ENCODE results near the gene ABLIM1.

The ABLIM1 gene

DNA sequence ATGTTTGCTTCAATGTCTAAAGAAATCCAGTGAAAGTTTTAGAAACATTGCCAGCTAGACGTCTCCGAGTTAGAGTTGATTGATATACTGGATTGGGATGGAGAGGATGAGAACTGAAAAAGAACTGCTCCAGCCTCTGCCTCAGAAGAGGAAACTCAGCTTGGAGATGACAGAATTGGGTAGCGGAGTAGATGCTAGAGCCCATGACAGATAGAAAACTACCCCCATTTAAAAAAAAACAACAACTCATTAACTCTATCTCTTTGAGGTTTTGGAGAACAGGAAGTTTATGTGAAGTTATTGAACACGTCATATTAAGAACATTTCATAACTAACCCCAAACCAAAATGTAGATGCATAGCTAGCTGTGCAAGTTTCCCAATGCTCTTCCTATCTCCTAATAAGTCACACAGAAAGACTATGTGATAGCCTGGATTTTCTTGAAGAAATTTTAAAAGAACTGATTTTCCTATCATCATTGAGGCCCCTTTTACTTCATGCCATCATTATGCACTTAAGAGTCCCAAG is 225.4 kb downstream of the ABLIM1 start:
- Mint-ChIP-seq H3K4me1 (ENCODE audit: low read depth) (peaks cover 3% of the 10 kb centered on the region), H3K4me3 (no peak overlapping the region), H3K36me3 (peaks cover 18% of the 10 kb centered on the region), H3K27me3 (no peaks in the 10 kb centered on the region), H3K9me3 (ENCODE audit: low read depth) (no peaks in the 10 kb centered on the region), H3K27ac (peak overlapping the region; percentile 28)

DNA sequence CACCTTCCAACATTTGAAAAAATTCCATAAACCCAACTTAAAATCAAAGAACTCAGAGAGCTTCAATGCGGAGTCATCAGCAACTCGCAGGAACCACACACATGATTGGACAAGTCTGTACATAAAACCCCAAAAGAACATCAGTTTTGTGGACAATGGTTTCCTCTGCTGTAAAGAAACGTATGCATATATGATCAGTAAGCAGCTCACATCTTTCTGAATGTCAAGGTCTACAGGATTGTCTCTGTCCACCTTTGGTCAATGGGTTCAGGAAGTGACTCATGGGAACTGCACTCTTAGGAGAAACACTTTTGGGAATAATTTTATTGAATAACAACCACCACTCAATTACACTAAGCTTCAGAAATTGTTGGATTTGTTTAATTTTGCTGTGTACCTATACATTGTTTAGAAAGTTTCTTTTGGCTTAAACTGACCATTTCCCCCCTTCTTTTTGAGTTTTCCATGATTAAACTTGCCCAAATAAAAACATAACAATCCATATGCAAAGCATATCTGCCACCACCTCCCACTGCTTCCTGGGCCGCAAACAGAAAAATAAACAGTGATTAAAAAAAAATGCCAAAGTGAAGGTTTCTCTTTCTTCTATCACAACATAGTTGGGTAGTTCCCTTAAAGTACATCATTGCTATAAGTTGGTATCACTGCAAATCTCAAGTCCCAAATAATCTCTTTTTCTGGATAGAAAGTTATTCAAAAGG is 226.5 kb downstream of the ABLIM1 start:
- H3K9me3 Mint-ChIP-seq (ENCODE audit: low read depth) = no peaks in the 10 kb centered on the region
- peak overlapping the region; percentile 30 for H3K27ac Mint-ChIP-seq
- H3K4me1 Mint-ChIP-seq (ENCODE audit: low read depth) = peaks cover 3% of the 10 kb centered on the region
- peaks cover 17% of the 10 kb centered on the region for H3K36me3 Mint-ChIP-seq
- no peak overlapping the region for H3K4me3 Mint-ChIP-seq
- H3K27me3 Mint-ChIP-seq = no peaks in the 10 kb centered on the region

DNA sequence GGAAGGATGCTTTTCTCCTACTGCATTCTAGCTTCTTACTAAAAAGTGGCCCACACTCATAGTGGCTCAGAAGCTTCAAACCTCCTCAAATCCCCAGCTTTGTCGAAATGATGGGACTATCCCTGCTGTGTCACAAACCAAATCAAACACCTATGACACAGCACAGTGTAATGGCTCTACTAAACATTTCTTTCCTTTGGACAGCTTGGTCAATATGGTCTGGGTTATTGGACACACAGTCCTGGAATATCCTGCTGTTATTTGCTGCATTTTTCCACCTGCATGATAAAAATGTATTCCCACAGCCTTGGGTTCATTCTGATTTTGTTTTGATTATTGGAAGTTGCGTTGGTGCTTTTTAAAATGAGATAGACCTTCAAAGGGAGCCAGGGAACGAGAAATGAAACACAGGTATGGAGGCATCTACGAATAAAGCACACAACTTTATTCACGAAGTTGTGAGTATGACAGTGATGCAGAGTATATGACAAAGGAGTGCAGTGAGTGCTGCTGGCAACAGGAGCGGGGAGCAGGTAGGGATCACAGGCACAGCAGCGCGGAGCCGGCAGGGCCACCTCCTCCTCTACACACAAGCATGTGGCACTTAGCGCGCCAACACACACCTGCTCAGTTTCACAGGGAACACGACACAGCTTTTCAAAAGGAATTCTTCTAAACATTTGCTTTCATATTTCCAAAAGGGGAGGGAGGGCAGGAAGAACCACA is 227.2 kb downstream of the ABLIM1 start:
- H3K27me3 Mint-ChIP-seq = no peaks in the 10 kb centered on the region
- H3K4me3 Mint-ChIP-seq = no peak overlapping the region
- peaks cover 3% of the 10 kb centered on the region for H3K4me1 Mint-ChIP-seq (ENCODE audit: low read depth)
- peak overlapping the region; percentile 23 for H3K27ac Mint-ChIP-seq
- no peaks in the 10 kb centered on the region for H3K9me3 Mint-ChIP-seq (ENCODE audit: low read depth)
- H3K36me3 Mint-ChIP-seq = peaks cover 17% of the 10 kb centered on the region

DNA sequence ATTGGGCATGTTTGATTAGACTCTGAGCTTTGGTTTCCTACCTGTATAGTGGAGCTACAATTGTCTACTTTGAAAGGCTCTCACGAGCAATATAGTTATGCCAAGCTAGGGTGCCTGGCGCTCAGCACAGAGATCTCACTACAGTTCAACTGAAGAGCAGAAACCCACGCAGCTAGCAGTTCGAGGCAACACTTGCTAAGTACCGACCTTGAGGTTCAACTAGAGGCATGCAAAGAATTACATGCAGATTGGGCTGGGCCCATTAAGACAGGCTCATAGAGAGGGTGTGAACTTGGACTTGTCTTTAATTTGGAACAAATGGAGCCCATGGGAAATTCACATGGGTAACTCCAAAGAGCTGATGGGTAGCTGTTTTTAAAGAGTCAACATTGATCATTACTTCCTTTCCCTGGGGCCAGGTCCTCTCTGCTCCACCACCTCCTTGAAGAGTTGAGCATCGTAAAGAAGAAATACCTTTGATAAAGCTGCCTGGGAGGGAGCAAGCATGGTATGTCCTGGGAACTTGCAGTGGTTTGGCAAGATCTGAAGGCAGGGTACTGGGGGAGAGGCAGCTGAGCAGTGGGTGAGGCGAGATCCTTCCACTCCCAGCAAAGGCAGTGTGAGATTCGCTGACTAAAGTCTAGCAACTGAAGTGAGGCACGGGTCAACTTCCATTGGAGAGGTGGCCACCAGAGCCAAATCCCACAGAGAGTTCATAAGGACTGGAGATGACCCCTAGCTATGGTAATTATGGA is 228.3 kb downstream of the ABLIM1 start:
- no peak overlapping the region for H3K4me3 Mint-ChIP-seq
- peaks cover 17% of the 10 kb centered on the region for H3K36me3 Mint-ChIP-seq
- H3K9me3 Mint-ChIP-seq (ENCODE audit: low read depth) = no peaks in the 10 kb centered on the region
- H3K4me1 Mint-ChIP-seq (ENCODE audit: low read depth) = peaks cover 3% of the 10 kb centered on the region
- H3K27me3 Mint-ChIP-seq = no peaks in the 10 kb centered on the region
- peak overlapping the region; percentile 23 for H3K27ac Mint-ChIP-seq

GRCh38 chr10:114427124-114427852 is 230.8 kb downstream of the ABLIM1 start:
- Mint-ChIP-seq H3K27ac (no peak overlapping the region), H3K36me3 (peaks cover 15% of the 10 kb centered on the region), H3K4me1 (ENCODE audit: low read depth) (no peaks in the 10 kb centered on the region), H3K9me3 (ENCODE audit: low read depth) (no peaks in the 10 kb centered on the region), H3K27me3 (no peaks in the 10 kb centered on the region), H3K4me3 (no peak overlapping the region)

GRCh38 chr10:114426476-114426875 is 231.6 kb downstream of the ABLIM1 start:
- Mint-ChIP-seq H3K27me3 (no peaks in the 10 kb centered on the region), H3K4me1 (ENCODE audit: low read depth) (no peaks in the 10 kb centered on the region), H3K9me3 (ENCODE audit: low read depth) (no peaks in the 10 kb centered on the region), H3K27ac (no peak overlapping the region), H3K4me3 (no peak overlapping the region), H3K36me3 (peaks cover 14% of the 10 kb centered on the region)

GRCh38 chr10:114420811-114421485 is 237.1 kb downstream of the ABLIM1 start:
- peaks cover 3% of the 10 kb centered on the region for H3K27me3 Mint-ChIP-seq
- H3K4me3 Mint-ChIP-seq = no peak overlapping the region
- H3K4me1 Mint-ChIP-seq (ENCODE audit: low read depth) = no peaks in the 10 kb centered on the region
- no peaks in the 10 kb centered on the region for H3K36me3 Mint-ChIP-seq
- no peaks in the 10 kb centered on the region for H3K9me3 Mint-ChIP-seq (ENCODE audit: low read depth)
- no peak overlapping the region for H3K27ac Mint-ChIP-seq

DNA sequence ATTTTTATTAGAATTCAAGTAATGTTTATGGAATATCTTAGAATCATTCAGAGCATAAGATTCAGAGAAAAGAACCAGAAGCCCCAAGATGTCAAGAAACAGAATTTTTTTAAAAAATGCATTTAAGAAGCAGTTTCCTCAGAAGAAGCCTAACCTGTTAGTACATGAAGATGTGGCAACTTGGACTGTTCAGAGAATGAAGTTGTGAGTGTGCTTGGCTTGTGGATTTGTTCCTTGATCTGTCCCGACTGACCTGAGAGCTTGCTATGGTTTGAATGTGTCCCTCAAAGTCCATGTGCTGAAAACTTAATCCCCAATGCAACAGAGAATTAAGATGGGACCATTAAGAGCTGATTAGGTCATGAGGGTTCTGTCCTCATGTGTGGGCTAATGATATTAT is 240.0 kb downstream of the ABLIM1 start:
- Mint-ChIP-seq H3K4me3 (no peak overlapping the region), H3K36me3 (no peaks in the 10 kb centered on the region), H3K27ac (no peak overlapping the region), H3K4me1 (ENCODE audit: low read depth) (no peaks in the 10 kb centered on the region), H3K27me3 (peaks cover 3% of the 10 kb centered on the region), H3K9me3 (ENCODE audit: low read depth) (no peaks in the 10 kb centered on the region)

- Mint-ChIP-seq H3K9me3 (ENCODE audit: low read depth) (no peaks in the 10 kb centered on the region), H3K4me3 (no peak overlapping the region), H3K4me1 (ENCODE audit: low read depth) (no peaks in the 10 kb centered on the region), H3K27ac (no peak overlapping the region), H3K27me3 (no peaks in the 10 kb centered on the region), H3K36me3 (no peaks in the 10 kb centered on the region)
Measured at GRCh38 chr10:114412907-114413797, 244.9 kb downstream of the ABLIM1 start.

DNA sequence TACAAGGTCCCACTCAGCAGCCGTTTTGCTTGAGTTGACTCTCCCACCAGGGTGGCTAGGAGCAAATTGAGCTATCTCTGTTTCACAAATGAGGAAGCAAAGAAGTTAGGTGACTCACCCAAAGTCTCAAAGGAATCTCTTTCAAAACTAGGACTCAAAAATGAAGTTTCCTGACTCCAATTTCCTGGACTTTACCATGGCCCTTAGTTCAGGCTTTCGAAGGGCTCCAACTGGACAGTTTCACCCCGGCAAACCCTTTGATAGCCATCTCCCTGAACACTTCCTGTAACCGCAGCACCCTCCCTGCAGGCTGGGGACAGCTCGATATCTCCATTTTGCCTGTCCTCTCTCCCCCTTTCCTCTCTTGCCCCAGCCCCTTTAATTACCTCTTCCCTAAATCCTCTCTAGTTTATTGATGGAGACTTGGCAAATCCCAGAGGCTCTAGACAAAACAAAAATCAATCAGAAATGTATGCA is 249.1 kb downstream of the ABLIM1 start:
- H3K4me3 Mint-ChIP-seq = no peak overlapping the region
- H3K27ac Mint-ChIP-seq = no peak overlapping the region
- peaks cover 5% of the 10 kb centered on the region for H3K9me3 Mint-ChIP-seq (ENCODE audit: low read depth)
- H3K27me3 Mint-ChIP-seq = peaks cover 20% of the 10 kb centered on the region
- H3K36me3 Mint-ChIP-seq = no peaks in the 10 kb centered on the region
- H3K4me1 Mint-ChIP-seq (ENCODE audit: low read depth) = peaks cover 2% of the 10 kb centered on the region

- H3K27me3 Mint-ChIP-seq = peaks cover 20% of the 10 kb centered on the region
- no peaks in the 10 kb centered on the region for H3K36me3 Mint-ChIP-seq
- no peak overlapping the region for H3K27ac Mint-ChIP-seq
- no peak overlapping the region for H3K4me3 Mint-ChIP-seq
- peaks cover 5% of the 10 kb centered on the region for H3K9me3 Mint-ChIP-seq (ENCODE audit: low read depth)
- peaks cover 2% of the 10 kb centered on the region for H3K4me1 Mint-ChIP-seq (ENCODE audit: low read depth)
Measured at GRCh38 chr10:114408112-114408967, 249.7 kb downstream of the ABLIM1 start.

DNA sequence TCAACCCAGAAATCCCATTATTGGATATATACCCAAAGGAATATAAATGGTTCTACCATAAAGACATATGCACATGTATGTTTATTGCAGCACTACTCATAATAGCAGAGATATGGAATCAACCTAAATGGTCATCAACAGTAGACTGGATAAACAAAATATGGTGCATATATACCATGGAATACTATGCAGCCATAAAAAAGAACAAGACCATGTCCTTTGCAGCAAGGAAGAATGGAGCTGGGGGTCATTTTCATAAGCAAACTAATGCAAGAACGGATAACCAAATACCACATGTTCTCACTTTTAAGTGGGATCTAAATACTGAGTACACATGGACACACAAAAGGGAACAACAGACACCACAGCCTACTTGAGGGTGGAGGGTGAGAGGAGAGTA is 251.6 kb downstream of the ABLIM1 start:
- Mint-ChIP-seq H3K36me3 (no peaks in the 10 kb centered on the region), H3K27me3 (peaks cover 32% of the 10 kb centered on the region), H3K27ac (no peak overlapping the region), H3K4me1 (ENCODE audit: low read depth) (peaks cover 8% of the 10 kb centered on the region), H3K9me3 (ENCODE audit: low read depth) (peaks cover 5% of the 10 kb centered on the region), H3K4me3 (no peak overlapping the region)

DNA sequence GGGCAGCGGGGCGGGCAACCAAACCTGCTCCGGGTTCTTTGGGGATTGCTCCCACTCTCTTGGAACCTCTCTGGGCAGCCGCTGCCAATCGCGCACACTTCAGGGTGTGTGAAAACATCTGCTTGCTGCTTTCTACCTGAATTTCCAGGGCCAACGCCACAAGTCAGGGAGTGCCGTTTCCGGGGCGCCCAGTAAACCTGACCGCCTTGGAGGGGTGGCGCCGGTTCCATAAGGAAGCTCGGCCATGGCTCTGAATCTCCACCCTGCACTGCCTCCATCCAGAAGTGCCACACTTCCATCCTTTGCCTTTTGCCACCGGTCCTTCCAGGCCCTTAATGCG is 253.1 kb downstream of the ABLIM1 start:
- H3K36me3 Mint-ChIP-seq = no peaks in the 10 kb centered on the region
- no peak overlapping the region for H3K27ac Mint-ChIP-seq
- peaks cover 8% of the 10 kb centered on the region for H3K4me1 Mint-ChIP-seq (ENCODE audit: low read depth)
- H3K4me3 Mint-ChIP-seq = peak overlapping the region; percentile 41
- peaks cover 34% of the 10 kb centered on the region for H3K27me3 Mint-ChIP-seq
- peaks cover 5% of the 10 kb centered on the region for H3K9me3 Mint-ChIP-seq (ENCODE audit: low read depth)

Measured in activated naive CD8-positive, alpha-beta T cell (primary cell).